ENCODE measurements around the gene DDX21. TPM values are rescaled to one million over a fixed set of nuclear protein-coding genes. Genes with fewer than 3 reads are reported as not detected.

DDX21 gene
- total and polyA plus RNA-seq, 9 of the 15 experiments (the other 6 are each of a cell fraction or from before 2014, with no cell fraction given): 143 to 365 (median 281) TPM

GRCh38 chr10:68959695-68960527, 3.9 kb downstream of the DDX21 start:
- FAIRE-seq (no peak), DNase-seq (ENCODE audit: extremely low read depth in 1 of 4, low spot score in 3 of 4) (no peak), ATAC-seq (no peak)
- Histone ChIP-seq H3K9ac (ENCODE audit: insufficient read depth in 1 of 2, low read depth in 2 of 2, low read length in 2 of 2) (peak overlapping the region in 1 of 2 experiments; percentile 7; a peak in 1 of 4 replicates), H3K27me3 (ENCODE audit: control insufficient read depth in 2 of 2, insufficient read depth in 2 of 2, low read length in 2 of 2) (no peaks in the 10 kb centered on the region), H3K79me2 (ENCODE audit: control insufficient read depth, insufficient read depth, low read length) (peaks cover 92% of the 10 kb centered on the region), H3K4me2 (ENCODE audit: insufficient read depth, low read length) (no peak overlapping the region; the same call in 1 of the 2 replicates), H2AFZ (ENCODE audit: low read depth, low read length) (no peak overlapping the region), H4K20me1 (replicated peaks; ENCODE audit: control insufficient read depth, insufficient read depth, low read length) (peaks cover 28% of the 10 kb centered on the region; the same call in 1 of the 2 replicates), H3K9me1 (ENCODE audit: control insufficient read depth, insufficient read depth, low read length) (no peaks in the 10 kb centered on the region), H3K36me3 (ENCODE audit: control insufficient read depth, insufficient read depth, low read length) (peaks cover 78% of the 10 kb centered on the region), H3K4me1 (replicated peaks in 1 of 2; ENCODE audit: control insufficient read depth in 2 of 2, insufficient read depth in 2 of 2, low read length in 2 of 2) (peaks cover 17 to 18% of the 10 kb centered on the region in 2 experiments; a peak in 4 of 5 replicates), H3K4me3 (peak overlapping the region; percentile 93; the same call in 1 of the 2 replicates), H3K27ac (ENCODE audit: extremely low read depth, low read depth, low read length) (no peak overlapping the region; the same call in 1 of the 3 replicates), H3K9me3 (replicated peaks; ENCODE audit: control insufficient read depth, insufficient read depth, low read depth, low read length) (no peaks in the 10 kb centered on the region)
- in situ Hi-C loops (cut with MboI) (no loop called here), intact Hi-C loops (cut with micrococcal nuclease) (no loop called here)
- BruUV-seq (replicated peaks): TSS peak; percentile 3
- CTCF ChIA-PET (ENCODE audit: low intra/inter-chr PET ratio): interaction anchor here (1.3 kb wide), 1 partner anchor 278 kb away, joined by 6 read pairs; no protein-coding TSS in a partner anchor
- POLR2A ChIA-PET: interaction anchor here (0.6 to 8.6 kb wide), 7 partner anchors 11 to 103 kb away, joined by 3 to 99 read pairs (median 4); partner anchors contain the start of gene KIFBP
- WGBS (ENCODE audit: insufficient coverage, low coverage, missing lambda C conversion rate): 95% methylated on average over 4 of the region's 4 CpGs
- TF ChIP-seq SMARCE1 (IDR thresholded peaks at IDR 0.05) (peak; percentile 46; the same call in 1 of the 2 replicates), SNIP1 (IDR thresholded peaks at IDR 0.05; ENCODE audit: low read depth) (no peak), MAFG (tag; conservative IDR thresholded peaks at IDR 0.05) (peak; percentile 85), C11orf30 (IDR thresholded peaks at IDR 0.05; ENCODE audit: low read depth) (peak; percentile 90), NFE2 (IDR thresholded peaks at IDR 0.05; ENCODE audit: low read depth) (no peak), POLR2A (conservative IDR thresholded peaks at IDR 0.05) (peak; percentile 15; the same call in 1 of the 2 replicates), HOXB6 (CRISPR knock-in tag; IDR thresholded peaks at IDR 0.05; ENCODE audit: borderline replicate concordance) (no peak), SMARCC2 (IDR thresholded peaks at IDR 0.05; ENCODE audit: low read depth) (peak; percentile 75), ARID1B (IDR thresholded peaks at IDR 0.05) (peak; percentile 42), ZNF316 (IDR thresholded peaks at IDR 0.05) (peak; percentile 95), BDP1 (IDR thresholded peaks at IDR 0.05; ENCODE audit: insufficient read depth, insufficient read length) (no peak), ADNP (tag; IDR thresholded peaks at IDR 0.05) (peak; percentile 7; the same call in 1 of the 2 replicates), DPF2 (IDR thresholded peaks at IDR 0.05) (peak; percentile 44), MAFF (IDR thresholded peaks at IDR 0.05; ENCODE audit: low read length) (peak; percentile 81), POLR2H (tag; IDR thresholded peaks at IDR 0.05; ENCODE audit: low read depth) (peak; percentile 47; the same call in 1 of the 2 replicates)
- TF ChIP-seq, protein P1, sequence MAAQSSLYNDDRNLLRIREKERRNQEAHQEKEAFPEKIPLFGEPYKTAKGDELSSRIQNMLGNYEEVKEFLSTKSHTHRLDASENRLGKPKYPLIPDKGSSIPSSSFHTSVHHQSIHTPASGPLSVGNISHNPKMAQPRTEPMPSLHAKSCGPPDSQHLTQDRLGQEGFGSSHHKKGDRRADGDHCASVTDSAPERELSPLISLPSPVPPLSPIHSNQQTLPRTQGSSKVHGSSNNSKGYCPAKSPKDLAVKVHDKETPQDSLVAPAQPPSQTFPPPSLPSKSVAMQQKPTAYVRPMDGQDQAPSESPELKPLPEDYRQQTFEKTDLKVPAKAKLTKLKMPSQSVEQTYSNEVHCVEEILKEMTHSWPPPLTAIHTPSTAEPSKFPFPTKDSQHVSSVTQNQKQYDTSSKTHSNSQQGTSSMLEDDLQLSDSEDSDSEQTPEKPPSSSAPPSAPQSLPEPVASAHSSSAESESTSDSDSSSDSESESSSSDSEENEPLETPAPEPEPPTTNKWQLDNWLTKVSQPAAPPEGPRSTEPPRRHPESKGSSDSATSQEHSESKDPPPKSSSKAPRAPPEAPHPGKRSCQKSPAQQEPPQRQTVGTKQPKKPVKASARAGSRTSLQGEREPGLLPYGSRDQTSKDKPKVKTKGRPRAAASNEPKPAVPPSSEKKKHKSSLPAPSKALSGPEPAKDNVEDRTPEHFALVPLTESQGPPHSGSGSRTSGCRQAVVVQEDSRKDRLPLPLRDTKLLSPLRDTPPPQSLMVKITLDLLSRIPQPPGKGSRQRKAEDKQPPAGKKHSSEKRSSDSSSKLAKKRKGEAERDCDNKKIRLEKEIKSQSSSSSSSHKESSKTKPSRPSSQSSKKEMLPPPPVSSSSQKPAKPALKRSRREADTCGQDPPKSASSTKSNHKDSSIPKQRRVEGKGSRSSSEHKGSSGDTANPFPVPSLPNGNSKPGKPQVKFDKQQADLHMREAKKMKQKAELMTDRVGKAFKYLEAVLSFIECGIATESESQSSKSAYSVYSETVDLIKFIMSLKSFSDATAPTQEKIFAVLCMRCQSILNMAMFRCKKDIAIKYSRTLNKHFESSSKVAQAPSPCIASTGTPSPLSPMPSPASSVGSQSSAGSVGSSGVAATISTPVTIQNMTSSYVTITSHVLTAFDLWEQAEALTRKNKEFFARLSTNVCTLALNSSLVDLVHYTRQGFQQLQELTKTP (IDR thresholded peaks at IDR 0.05; ENCODE audit: low read depth in 1 of 2, partially characterized antibody in 2 of 2): peak in 1 of 2 experiments; percentile 17
- TF ChIP-seq, protein P2, sequence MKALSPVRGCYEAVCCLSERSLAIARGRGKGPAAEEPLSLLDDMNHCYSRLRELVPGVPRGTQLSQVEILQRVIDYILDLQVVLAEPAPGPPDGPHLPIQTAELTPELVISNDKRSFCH (CRISPR knock-in tag; IDR thresholded peaks at IDR 0.05): no peak
- TF ChIP-seq, protein P2 (tag; IDR thresholded peaks at IDR 0.05): no peak

Measured in K562 (cell line).